Left ventricle myocardium superior (tissue), 1 donor: ENCODE data around the gene SUGCT. TPM values are rescaled to one million over a fixed set of nuclear protein-coding genes. Genes with fewer than 3 reads are reported as not detected.
A peak's percentile ranks its signal among the peaks of the same experiment; 100 is the strongest.
"Not testable (repeated sequence)": the region's sequence is repeated elsewhere in the genome, so short reads cannot be mapped to it uniquely, and the experiment has no call there.

Source experiments
- ATAC-seq: fragments of 200-7000 bp; cut with Tn5 transposase; one replicate; pipeline ENCODE4 v1.9.1; 2020; ENCODE audit warnings: mild to moderate bottlenecking, moderate library complexity
- DNase-seq: peaks from one replicate; pipeline ENCODE4 v3.0.0-alpha.2; 2020
- intact Hi-C: fragments of 100-400 bp; cut with micrococcal nuclease; formaldehyde crosslinking; loops from one replicate; pipeline ENCODE4 v1.11.0; 2022
- total RNA-seq: library from RNA; stranded (reverse); fragmentation: NEBNext Ultra II Directional; extraction: Animal tissue kit (Norgen Biotek cat#: 25700); gene quantifications from one replicate; pipeline ENCODE4 v1.2.1, GENCODE V29; 2021
- donor health status: DM: no; HTN: yes; CAD: no; lungs with severe emphysema.

The SUGCT gene
- total RNA-seq, 1 donor from 2014 or later, result 6.8 TPM

GRCh38 chr7:40579401-40579800 lies 444.6 kb downstream of the SUGCT start:
- DNase-seq, result no peak
- intact Hi-C loops, result no loop called here
- ATAC-seq, result no peak

- ATAC-seq, result no peak
- intact Hi-C loops, result no loop called here
- no peak for DNase-seq
These were observed 446.0 kb downstream of the SUGCT start for GRCh38 chr7:40580776-40581175.

- ATAC-seq (no peak), DNase-seq (no peak)
- intact Hi-C loops, result no loop called here
These were observed 447.7 kb downstream of the SUGCT start for GRCh38 chr7:40582539-40582938.

GRCh38 chr7:40583667-40584444 lies 449.1 kb downstream of the SUGCT start:
- intact Hi-C loops, result no loop called here
- DNase-seq (no peak), ATAC-seq (peak; percentile 81)

- ATAC-seq (no peak), DNase-seq (no peak)
- intact Hi-C loops, result no loop called here
These were observed 450.0 kb downstream of the SUGCT start for GRCh38 chr7:40584667-40585433.

GRCh38 chr7:40586197-40586596 lies 451.4 kb downstream of the SUGCT start:
- no peak for ATAC-seq
- intact Hi-C loops, result no loop called here
- DNase-seq, result no peak

- intact Hi-C loops, result no loop called here
- ATAC-seq, result no peak
- DNase-seq, result no peak
These were observed 452.6 kb downstream of the SUGCT start for GRCh38 chr7:40587419-40587818.

- no peak for ATAC-seq
- intact Hi-C loops, result no loop called here
- no peak for DNase-seq
These were observed 460.3 kb downstream of the SUGCT start for GRCh38 chr7:40595129-40595528.

GRCh38 chr7:40595832-40596231 lies 461.0 kb downstream of the SUGCT start:
- ATAC-seq (no peak), DNase-seq (no peak)
- intact Hi-C loops, result no loop called here

- ATAC-seq (no peak), DNase-seq (no peak)
- intact Hi-C loops, result no loop called here
These were observed 462.7 kb downstream of the SUGCT start for GRCh38 chr7:40597517-40597916.

GRCh38 chr7:40598915-40599314 lies 464.1 kb downstream of the SUGCT start:
- DNase-seq (no peak), ATAC-seq (no peak)
- intact Hi-C loops, result no loop called here

GRCh38 chr7:40599836-40600235 lies 465.0 kb downstream of the SUGCT start:
- intact Hi-C loops, result no loop called here
- ATAC-seq, result no peak
- DNase-seq, result no peak

GRCh38 chr7:40602351-40602750 lies 467.5 kb downstream of the SUGCT start:
- DNase-seq, ATAC-seq, intact Hi-C loops: not testable (repeated sequence)

- peak; percentile 67 for DNase-seq
- ATAC-seq, result peak; percentile 79
- intact Hi-C loops, result no loop called here
These were observed 470.0 kb downstream of the SUGCT start for GRCh38 chr7:40604601-40605438.

- no peak for ATAC-seq
- no peak for DNase-seq
- intact Hi-C loops, result no loop called here
These were observed 473.7 kb downstream of the SUGCT start for GRCh38 chr7:40608321-40609075.

GRCh38 chr7:40610461-40610860 lies 475.7 kb downstream of the SUGCT start:
- intact Hi-C loops, result no loop called here
- ATAC-seq, result no peak
- DNase-seq, result no peak

- no peak for ATAC-seq
- intact Hi-C loops, result no loop called here
- no peak for DNase-seq
These were observed 476.5 kb downstream of the SUGCT start for GRCh38 chr7:40611095-40611871.

GRCh38 chr7:40612298-40612697 lies 477.5 kb downstream of the SUGCT start:
- intact Hi-C loops, result no loop called here

More at GRCh38 chr7:40612298-40612697, 477.5 kb downstream of the SUGCT start:
- DNase-seq (no peak), ATAC-seq (no peak)
